COLO668 (cell line): ENCODE measurements around the gene AKT1.
"Not testable (repeated sequence)": the region's sequence is repeated elsewhere in the genome, so short reads cannot be mapped to it uniquely, and the experiment has no call there.

Experiments
- DNase-seq: peaks from one replicate; lab custom pipeline; 2025; ENCODE audit not compliant: unreplicated experiment; lab: John Stamatoyannopoulos, UW

Gene AKT1

GRCh38 chr14:104741108-104741802 is 54.3 kb downstream of the AKT1 start:
- no peak for DNase-seq

DNA sequence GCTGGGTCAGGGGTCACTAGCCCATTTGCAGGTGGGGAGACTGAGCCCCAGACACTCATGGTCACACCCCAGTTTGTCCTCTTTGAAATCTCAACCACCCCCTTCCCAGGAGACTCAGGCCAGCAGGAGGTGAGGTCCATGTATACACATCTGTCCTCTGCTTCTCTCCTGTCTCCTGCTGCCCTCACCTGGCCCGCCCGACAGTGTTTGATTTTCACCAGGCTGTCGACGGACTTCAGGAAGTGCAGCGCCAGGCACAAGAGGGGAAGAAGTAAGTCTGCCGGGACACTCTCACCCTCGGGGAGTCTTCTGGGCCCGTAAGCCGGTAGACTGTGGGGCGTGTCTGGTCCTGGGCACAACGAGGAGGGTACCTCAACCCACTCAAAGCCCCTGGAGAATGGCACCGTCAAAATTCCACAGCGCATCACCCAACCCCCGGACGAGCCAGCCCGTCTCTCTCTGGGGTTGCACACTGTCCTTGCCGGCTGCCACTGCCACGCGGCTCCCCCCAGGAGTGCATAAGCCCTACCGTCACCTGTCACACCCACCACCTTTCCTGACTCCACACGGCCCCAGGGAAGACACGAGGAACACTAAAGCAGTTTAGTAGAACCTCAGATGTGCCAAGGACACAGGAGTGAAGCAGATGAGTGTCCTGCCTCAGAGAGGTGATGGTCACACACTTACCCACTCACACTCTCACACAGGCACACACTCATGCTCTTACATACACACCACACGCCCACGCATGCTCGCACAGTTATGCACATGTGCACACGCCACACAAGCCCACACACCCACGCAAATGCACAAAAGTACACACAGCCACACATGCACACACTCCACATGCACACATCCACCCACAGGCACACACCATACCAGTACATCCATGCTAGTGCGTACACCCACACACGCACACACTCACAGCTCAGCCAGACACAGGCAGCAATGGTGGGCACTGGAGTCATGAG is 55.7 kb downstream of the AKT1 start:
- peak; percentile 48 for DNase-seq

DNA sequence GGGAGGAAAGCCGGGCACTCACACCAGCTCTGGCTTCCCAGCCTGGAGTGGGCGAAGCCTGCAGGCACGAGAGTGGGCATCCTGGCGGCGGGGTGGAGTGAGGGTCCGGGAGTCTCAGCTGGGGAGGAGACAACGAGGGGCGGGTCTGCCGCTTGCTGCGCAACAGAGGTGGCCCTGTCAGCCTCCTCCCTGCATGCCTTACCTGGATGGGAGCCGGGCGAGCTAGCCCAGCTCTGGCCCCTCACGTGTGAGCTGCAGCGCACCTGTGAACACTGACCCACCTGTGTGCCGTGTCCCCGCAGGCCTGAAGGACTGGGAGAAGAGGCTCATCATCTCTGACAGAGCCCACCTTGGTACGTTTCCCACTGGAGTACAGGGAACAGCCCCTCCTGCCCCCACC is 56.5 kb downstream of the AKT1 start:
- DNase-seq: no peak

DNA sequence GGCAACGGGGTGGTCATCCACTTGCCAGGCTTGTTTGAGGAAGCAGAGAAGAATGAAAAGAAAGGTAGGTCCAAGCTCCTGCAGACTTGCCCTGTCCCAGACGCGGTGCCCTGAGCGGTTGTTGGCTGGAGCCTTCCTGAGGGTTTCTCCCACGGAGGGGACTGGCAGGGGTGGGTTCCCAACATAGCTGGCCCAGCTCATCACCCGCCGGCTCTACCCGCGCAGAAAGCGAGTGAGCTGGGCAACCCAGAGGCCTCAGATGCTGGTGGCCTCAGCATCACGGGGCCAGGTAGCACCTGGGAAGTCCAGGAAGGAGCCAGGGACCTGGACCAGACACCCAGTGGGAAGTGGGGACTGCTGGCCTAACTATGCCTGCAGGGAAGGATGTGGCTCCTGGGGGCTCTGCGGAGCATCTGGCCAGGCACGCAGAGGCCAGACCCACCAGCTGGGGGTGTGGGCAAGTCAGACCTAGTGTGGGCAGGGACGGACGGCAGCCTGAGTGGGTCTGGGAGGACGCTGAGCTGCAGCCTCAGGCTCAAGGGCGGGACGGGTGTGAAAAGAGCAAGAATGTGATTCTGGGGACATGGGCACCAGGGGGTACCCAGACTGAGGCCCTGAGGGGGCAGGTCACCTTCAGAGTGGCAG is 57.1 kb downstream of the AKT1 start:
- DNase-seq: no peak

DNA sequence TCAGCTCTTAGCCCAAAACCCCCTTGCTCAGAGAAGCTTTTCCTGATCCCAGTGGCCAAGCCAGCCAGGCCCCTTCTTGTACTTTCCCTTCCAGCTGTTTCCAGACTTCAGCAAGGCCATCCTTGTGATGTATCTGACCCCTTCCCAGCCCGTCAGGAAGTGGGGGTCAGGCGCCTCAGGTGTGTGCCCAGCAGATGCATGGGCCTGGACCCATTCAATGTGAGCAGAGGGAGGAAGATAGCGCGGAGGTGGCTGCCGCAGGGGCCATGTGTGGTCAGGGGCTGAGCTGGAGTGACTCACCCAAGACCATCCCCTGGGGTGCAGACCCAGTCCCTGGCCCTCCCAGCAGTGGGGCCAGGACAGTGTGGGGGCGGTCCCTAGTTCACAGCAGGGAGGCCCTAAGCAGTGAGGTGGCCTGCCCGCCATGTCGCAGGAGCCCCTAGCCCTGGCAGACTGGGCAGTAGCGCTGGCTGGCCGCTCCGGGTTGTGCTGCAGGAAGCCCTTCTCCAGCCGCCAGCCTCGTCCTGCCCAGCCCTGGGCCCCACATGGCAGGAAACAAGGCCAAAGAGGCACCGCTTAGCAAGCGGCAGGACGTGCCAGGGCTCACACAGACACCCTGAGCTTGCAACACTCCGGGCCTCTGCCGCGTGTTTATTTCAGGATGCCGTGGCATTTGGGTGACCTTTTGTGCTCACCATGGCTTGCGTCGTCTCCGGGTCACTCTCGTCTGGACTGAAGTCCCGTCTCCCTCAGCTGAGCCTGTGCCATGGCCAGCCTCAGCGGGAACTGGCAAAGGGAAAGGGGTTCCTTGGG is 59.5 kb downstream of the AKT1 start:
- DNase-seq: no peak

- DNase-seq: no peak
Observed at GRCh38 chr14:104734991-104735779, 60.4 kb downstream of the AKT1 start.

DNA sequence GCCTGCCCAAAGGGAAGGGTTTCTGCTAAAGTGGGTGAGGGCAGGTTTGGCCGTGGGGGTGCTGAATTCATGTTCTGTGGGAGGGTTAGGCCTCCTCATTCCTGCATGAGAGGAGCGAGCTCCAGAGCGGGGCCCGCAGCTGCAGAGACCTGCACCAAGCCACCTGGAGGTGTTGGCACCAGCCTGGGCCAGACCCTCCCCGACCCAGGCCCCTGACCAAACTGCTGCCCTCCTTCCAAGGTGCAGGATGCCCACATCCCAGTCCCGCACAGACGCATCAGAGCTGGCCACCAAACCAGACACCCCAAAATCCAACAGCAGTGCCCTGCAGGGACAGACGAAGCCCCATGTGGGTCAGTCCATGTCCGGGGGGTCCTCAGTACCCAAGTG is 61.0 kb downstream of the AKT1 start:
- no peak for DNase-seq

DNA sequence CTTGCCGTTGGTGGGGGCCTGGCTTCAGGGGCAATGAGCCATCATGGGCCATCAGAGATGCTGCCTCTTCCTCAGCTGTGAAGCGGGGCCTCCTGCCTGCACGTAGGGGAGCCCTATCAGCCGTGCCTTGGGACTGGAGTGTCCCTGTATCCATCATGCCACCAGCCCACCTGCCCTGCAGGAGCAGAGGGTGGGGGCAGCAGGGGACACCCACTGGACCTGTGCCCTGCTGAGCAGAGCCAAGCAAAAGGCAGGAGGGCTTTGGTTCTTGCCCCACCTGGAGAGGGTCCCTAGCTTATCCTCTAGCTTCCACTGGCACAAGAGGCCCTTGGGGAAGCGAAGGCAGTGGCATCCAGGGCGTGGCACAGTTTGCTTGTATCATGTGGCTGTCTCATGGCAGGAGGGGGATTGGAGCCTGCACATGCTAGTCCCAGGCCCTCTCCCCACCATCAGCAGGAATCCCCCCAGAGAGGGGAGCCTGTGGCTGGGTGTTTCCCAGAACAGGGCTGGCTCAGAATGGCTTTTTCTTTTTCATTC is 61.4 kb downstream of the AKT1 start:
- no peak for DNase-seq

DNA sequence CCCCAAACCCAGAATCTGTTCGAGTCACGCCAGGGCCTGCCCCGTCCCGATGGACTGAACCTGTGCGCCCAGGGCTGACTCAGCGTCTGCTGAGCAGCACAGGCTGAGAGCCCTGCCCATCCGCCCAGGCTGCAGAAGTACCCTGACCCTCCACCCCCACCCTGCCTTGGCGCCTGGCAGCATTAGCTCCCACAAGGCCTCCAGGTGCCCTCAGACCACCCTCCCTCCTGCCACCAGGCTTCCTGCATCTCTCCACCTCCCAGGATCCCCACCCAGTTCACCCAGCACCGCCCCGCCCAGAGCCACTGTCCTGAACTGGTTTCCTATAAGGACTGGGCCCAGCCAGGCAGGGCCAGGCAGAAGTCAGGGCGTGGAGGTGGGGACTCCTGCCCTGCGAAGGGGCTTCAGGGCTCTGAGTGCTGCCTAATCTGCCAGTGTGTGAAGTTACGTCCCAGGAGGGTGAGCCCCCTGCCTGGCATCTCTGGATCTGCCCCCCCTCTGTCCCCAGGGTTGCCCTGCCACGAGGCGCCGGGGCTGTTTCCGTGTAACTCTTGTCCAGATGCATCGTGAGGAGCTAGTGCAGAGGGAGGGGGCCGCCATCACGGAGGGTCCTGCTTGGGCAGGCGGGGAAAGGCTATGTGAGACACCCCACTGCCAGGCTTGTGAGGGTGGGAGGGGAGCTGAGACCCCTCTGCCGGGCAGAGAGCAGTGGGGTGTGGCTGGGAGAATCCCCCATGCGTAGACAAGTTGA is 62.4 kb downstream of the AKT1 start:
- no peak for DNase-seq

DNA sequence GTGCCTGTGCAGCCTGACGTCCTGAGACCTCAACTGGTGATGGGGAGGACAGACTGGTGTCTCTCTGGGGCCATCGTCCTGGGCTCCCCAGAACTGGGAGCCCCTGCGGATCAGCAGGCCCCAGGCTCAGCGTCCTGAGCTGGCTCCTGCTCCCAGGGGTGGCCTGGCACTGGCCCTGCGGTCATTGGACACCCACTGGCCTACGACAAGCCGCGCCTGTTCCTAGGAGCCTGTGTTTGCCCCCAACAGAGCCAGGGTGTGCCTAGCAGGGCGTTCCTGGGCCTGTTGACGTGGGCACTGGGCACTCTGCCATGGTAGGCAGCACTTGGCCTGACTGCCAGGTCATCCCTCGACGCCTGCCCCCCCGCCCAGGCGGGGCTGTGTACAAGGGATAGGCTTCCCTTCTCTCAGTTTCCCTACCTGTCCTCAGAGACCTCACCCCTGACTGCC is 63.2 kb downstream of the AKT1 start:
- no peak for DNase-seq

- DNase-seq: no peak
Observed at GRCh38 chr14:104731320-104732294, 63.9 kb downstream of the AKT1 start.

- DNase-seq: no peak
Observed at GRCh38 chr14:104730487-104730886, 65.1 kb downstream of the AKT1 start.

GRCh38 chr14:104729835-104730181 is 65.7 kb downstream of the AKT1 start:
- no peak for DNase-seq

DNA sequence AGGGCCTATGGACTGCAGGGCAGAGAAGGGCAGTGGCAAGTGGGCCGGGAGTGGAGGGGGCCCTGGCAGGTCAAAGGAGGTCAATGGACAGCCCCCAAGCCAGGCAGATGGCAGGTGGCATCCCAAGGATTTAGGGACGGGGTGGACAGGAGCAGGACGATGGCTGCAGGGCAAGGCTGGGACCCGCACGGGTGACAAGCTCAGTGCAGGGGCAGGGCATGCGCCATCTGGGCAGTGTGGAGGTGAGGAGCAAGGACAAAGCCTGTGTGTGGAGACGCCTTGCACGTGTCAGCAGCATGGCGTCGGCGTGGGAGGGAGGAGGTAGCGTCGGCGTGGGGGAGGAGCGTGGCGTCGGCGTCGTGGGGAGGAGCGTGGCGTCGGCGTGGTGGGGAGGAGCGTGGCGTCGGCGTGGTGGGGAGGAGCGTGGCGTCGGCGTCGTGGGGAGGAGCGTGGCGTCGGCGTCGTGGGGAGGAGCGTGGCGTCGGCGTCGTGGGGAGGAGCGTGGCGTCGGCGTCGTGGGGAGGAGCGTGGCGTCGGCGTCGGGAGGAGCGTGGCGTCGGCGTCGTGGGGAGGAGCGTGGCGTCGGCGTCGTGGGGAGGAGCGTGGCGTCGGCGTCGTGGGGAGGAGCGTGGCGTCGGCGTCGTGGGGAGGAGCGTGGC is 66.2 kb downstream of the AKT1 start:
- DNase-seq: not testable (repeated sequence)

GRCh38 chr14:104728631-104729030 is 66.9 kb downstream of the AKT1 start:
- no peak for DNase-seq

GRCh38 chr14:104726600-104727451 is 68.7 kb downstream of the AKT1 start:
- peak; percentile 16 for DNase-seq
